DMS 273 (cell line): ENCODE results near the gene CRYGS.
"Not testable (repeated sequence)": the region's sequence is repeated elsewhere in the genome, so short reads cannot be mapped to it uniquely, and the experiment has no call there.

Experiments used
- DNase-seq: peaks from one replicate; lab custom pipeline; 2025; ENCODE audit not compliant: unreplicated experiment; lab: John Stamatoyannopoulos, UW

CRYGS gene

DNA sequence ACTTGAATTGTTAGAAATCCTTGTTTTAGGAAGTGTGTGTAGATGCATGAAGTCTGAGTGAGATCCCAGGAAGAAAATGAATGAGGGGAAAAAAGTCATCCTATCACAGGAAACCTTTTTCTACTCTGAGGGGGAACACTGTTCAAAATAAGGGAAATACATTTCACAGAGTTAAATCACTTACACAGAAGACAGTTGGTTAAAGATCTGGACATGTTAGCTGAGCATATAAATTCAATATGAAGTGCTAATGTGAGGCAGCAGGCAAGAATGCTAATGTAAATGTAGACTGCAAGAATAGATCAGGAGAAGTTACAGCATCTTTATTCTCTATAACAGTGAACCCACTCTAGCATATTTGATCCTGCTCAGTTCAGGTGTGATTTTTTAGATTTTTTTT is 20.4 kb upstream of the CRYGS start:
- DNase-seq = no peak

DNA sequence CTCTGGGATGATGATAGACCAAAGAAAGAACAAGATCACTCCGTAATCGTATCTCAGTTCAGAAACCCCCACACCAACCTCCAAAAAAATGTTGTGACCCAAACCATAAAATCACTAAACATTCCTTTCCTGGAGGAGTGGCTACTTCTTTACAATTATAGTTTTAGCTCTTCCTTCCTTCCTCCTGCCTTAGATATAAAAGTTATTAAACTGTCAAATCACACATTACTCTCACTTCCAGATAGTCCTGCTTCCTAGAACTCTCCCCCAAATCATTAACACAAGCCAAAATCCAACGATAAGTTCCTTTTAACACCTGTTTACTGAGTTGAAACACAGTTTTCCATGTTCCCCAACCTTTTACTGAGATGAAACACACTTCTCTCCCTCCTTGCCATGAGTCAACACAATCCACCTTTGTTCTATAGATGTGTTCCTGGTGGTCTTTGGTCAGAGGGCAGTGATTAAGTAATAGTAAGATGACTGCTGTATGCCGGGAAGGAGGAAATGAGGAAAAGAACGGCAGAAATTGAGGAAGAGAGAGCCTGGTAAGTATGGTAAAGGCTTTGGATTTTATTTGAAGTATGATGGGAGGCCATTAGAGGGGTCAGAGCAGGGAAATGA is 8.3 kb upstream of the CRYGS start:
- DNase-seq = no peak

DNA sequence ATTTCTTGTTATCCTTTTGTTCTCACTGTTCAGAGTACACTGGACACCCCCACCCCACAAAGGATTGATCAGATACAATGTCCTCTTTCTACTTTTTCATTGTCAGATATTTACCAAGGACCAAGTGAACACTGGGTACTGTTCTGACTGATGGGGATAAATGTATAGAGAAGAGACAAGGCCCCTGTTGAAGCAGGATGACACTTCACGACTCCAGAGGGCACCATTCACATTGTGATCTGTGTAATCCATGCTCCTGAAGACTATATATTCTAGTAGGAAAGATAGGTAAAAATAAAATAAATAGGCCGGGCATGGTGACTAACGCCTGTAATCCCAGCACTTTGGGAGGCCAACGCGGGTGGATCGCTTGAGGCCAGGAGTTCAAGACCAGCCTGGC is 7.2 kb upstream of the CRYGS start:
- DNase-seq = no peak

DNA sequence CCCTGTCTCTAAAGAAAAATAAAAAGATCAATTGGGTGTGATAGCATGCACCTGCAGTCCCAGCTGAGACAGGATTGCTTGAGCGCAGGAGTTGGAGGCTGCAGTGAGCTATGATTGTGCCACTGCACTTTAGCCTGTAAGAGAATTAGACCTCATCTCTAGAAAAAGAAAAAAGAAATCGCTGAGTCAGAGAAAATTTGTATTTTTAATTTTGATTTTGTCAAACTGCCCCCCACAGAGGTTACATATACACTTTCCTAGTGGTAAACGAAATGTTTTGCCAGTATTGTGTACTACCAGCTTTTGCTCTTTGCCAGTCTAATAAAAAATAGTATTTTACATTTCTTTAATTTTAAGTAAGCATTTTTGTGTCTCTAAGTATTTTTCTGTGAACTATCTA is 5.3 kb upstream of the CRYGS start:
- no peak for DNase-seq

DNA sequence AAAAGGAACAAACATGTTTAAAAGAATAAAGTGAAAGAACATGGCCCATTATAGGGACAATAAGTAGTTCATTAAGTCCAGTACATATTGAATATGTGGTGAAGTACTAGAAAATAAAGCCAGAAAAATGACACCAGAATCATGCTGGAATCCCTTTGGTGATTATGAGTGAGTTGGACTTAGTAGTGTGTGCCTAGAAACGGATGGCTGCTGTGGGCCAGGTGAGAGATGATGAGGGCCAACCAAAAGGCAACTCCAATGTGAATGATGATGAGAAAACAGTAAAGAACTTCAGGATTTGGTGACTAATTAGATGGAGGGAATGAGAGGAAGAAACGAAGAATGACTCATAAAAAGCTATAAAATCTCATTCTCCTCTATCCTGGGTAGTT is 3.3 kb downstream of the CRYGS start:
- no peak for DNase-seq

DNA sequence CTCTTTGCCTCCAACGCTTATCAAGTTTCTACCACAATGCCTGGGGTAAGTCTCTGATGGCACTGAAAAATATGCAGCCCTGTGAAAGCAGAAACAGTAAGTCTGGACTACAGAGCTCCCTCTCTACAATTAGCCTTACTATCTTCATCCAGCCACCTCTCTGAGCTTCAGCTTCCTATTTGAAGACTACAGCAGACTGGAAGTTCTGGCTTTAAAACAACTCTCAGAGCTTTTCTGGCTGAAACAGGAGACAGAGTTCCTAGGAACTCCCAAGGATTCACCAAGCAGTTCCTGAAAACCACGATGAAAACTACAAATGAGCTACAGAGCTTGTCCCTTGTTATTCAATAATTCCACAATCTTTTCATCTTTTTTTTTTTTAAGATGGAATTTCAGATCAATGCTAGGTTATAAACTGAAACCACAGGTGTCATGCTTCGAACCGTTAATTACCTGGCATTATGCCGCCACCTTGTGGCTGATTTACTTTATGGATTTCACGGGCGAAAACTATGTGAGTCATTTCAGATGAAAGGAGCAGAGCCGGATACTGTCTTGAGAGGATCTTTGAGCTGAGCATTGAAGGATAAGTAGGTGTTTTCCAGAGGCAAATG is 3.9 kb downstream of the CRYGS start:
- peak; percentile 93 for DNase-seq

DNA sequence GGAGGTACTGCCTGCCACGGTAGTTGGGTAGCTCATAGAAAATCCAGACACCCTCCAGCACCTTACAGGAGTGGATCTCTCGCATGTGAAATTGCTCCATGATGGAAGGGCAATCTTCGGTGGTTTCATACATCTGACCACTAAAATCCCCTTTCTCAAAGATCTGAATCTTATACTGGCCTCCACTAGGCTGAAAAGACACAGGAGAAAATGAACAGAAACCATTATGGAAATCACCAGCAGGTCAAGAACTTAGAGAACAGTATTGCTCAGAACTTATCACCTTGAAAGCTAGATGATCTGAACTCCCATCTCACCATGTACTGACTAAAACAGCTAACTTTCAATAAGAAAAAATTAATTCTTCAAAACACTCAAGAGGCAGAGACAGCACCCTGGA is 5.4 kb downstream of the CRYGS start:
- DNase-seq = no peak

DNA sequence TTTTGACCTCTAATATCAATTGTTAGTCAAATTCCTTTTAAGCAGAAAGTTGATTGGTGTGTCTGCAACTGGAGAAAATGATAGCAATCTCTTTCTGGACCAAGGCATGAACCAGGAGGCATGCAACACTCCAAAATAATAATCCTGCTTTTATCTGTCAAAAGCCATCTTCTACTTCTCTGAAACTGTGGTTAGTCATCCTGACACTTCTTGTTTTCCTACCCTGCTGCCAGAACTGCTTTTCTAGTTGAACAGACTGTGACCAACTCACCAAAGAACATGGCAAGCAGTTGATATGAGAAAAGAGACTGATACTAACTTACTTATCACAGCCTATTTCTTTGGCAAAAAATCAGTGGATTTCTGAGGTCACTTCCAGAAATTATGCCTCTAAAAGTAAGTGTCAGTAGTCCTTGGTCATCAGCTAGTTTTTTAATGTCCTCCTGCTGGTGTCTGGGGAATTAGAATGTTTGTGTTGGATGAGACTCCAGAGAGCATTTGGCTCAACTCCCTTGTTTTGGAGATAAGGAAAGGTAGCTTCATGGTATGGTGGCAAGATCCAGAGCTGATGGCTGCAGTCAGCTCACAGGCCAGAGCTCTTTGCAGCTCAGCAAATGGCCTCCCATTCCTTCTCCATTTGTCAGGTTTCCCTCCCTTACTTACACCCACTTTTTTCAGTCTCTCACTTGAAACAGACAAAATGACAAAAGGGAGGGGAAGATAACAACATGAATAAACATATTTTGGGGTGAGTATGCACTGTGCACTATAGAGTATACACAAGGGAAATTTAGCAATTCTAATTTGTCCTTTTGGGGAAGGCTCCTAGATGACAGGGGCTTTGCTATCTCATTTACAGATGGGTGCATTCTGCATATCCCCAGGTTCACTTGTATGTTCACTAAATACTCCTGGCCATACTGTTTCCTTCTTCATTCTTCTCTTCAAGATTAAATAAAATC is 7.0 kb downstream of the CRYGS start:
- DNase-seq = peak; percentile 33

DNA sequence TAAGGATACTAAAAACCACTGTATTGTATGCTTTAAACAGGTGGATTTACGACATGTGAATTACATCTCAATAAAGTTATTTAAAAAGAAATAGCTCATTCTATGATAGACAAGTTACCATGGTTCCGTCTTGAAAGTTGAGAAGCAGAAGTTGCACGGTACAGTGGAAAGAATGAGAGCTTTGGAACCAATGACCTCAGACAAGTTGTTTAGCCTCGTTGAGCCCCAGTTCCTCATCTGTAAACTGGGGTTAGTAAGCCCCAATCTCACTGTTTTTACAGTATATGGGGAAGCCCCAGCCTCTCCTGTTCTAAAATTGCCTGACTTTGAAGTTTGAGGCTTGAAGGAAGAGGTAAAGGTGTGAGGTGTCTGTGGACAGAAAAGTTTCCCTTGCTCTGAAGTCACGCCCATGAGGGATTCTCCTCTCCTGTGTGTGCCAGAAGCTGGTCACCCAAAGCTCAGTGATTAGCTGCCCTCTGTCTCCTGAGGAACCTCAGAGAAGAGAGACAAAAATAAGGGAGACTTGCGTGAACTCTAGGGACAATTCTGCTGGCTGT is 10.0 kb downstream of the CRYGS start:
- no peak for DNase-seq

DNA sequence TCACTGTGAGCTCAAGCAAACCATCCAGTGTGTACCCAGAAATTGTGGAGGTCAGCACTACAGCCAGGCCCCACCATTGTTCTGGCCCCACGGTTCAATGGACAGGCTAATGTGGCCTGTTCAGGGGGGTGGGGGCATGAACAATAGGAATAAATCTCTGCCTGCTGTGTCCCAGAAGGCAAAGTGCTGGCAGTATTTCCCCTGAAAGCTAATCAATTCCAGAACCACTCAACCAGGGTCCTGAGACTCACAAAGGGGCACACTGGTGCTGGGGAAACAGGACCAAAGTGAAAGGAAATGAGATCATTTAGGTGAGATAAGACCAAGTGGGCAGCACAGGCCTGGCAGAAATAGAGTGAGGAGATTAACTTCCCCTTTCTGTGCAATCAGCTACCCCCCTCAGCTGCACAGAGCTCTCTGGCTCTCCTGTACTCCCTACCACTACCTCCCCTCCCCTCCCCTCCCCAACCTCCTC is 11.5 kb downstream of the CRYGS start:
- DNase-seq = no peak

DNA sequence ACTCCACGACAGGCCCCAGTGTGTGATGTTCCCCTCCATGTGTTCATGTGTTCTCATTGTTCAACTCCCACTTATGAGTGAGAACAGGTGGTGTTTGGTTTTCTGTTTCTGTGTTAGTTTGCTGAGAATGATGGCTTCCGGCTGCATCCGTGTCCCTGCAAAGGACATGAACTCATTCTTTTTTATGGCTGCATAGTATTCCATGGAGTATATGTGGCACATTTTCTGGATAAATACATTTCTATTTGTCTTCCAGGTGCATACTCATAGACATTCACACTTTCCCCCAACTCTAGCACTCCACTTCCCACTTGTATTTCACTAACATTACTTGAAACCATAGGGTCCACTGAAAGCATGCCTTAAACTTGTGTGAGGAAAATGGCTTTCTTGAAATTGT is 12.5 kb downstream of the CRYGS start:
- not testable (repeated sequence) for DNase-seq

DNA sequence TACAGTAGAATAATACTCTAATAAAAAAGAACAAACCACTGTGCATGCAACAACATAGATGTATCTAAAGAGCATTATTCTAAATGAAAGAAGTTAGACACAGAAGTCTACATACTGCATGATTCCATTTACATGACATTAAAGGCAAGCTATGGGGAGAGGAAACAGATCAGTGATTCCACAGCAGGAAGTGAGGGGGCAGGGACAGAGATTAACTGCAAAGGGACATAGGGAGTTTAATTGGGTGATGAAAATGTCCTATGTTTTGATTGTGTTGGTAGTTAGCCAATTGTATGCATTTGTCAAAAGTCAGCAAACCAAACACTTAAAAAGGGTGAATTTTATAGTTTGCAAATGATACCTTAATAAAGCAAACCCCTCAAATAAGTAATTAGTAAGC is 13.8 kb downstream of the CRYGS start:
- DNase-seq = peak; percentile 38

DNA sequence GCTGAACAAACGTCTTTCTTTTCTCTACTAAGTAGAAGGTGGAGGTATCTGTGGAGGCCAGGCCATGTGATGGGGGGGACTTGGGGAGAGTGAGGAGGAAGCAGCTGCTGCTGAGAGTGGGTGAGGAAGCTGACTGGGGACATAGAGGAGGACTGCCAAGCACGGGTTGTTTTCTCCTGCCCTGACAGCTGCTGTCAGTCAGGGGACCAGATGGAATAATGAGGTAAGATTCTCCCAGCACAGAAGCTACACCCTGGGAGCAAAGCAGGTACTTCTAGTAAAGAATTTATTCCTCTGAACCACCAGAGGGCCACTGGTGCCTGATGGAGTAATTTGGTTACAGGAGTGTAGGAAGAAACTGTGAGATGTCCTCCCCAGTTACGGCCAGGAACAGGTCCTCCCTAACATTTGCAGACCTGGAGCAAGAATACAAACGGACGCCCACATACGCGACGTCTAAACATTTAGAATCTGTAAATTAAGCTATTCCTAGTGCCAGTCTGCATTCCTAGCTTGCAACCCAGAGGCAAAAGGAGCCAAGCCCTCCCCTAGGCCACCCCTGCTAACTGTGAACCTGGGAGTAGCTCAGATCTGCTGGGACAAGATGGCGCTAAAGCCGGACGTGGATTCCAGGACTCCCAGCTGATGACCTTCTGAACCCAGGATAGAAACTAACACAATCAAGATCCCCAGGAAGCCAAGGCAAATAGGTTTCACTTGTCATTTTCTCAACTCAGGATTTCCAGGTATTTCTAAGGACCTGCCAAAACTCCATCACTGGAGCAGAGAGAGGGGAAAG is 14.8 kb downstream of the CRYGS start:
- DNase-seq = peak; percentile 98

DNA sequence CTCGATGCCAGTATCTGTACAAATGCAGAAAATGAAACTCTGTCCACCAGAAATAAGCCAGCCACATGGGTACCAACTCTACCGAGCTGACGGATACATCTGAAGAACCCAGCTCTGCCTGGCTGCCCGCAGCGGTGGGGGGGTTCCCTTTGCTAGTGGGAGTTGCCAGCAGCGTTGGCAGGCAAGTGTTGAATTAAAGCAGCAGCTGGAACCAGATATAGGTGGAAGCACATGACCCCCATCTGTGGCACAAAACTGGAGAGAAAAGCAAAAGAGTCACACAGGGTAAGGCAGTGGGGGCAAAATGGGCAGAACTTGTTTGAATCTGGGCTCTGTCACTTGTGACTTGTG is 17.9 kb downstream of the CRYGS start:
- peak; percentile 98 for DNase-seq

DNA sequence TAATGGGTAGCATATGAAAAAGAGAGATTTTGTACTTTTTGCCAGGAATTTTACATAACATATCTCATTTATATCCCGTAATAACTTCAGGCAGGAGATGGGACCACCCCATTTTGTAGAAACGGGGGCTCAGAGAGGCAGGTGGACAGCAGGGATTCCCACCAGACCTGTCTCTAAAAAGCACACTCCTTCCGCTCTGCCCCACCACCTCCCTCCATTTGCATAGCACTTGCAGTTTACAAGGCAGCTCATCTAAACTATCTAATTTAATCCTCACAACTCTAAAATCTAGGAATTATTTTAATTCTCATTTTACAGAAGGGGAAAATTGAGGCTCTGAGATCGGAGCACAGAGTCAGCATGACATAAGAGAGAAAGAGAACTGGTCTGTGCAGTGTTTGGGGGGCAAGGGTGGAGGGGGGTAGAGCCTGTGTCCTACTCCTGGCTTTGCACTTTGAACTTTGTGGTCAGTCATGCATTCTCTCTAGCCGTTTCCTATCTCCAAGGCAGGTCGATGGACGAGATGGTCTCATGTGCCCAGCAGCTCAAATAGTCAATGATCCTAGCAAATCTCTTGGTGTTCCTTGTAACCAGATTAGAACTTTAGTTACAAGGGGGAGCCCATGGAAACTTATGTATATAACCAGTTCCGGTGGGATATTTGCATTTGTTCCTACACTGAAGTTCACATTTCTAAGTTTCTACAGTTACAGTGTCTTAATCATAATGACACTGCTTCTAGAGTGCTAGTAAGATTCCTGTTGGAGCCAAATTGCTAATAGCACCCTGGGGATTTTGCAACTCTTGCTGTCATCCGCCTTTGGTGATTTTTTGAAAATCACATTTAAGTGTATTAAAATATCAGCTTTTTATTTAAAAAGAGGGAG is 18.6 kb downstream of the CRYGS start:
- DNase-seq = peak; percentile 81

DNA sequence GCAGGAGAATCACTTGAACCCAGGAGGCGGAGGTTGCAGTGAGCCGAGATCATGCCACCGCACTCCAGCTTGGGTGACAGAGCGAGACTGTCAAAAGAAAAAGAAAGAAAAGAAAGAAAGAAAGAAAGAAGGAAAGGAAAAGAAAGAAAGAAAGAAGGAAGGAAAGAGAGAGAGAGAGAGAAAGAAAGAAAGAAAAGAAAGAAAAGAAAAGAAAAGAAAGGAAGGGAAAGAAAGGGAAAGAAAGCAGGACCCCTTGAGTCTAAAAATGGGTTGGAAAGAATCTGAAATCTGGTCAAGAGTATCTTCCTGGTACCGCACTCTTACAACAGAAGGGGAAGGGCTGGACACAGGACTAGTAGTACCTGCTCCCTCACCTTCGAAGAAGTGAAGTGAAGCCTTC is 19.6 kb downstream of the CRYGS start:
- no peak for DNase-seq

DNA sequence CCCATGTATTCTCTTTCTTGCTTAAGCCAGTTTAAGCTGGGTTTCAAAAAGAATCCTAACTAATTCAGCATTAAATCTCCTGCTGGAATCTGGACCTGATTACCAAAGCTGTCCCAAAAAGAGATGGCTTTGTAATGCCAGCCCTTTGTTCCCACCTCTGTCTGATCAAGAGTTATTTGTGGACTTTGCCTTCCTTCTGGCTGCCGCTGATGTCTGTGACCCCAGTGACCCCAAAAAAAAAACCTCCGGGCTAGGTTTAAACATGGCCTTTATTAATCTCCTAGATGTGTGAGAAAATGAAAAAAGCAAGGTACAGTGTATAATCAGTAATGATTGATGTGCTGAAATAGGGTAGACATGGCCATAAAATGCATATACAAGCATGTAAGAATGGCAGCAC is 20.7 kb downstream of the CRYGS start:
- DNase-seq = no peak

DNA sequence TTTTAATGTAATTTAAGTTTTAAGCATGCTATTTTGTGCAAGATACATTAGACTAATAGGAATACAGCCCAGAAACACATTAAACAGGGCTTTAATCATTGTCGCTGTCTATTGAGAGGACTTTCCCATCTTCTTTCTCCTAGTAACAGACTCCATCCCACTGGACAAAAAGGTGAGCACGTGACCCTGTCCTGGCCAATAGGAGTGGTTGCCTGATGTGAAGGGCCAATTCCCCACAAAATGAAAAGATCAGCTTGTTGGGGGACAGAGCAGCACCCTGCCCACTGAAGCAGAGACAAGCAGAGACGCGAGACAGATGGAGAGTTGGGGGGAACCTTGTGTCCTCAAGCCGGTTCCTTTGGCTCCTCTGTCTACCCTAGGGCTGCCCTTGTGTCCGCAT is 21.2 kb downstream of the CRYGS start:
- DNase-seq = no peak

DNA sequence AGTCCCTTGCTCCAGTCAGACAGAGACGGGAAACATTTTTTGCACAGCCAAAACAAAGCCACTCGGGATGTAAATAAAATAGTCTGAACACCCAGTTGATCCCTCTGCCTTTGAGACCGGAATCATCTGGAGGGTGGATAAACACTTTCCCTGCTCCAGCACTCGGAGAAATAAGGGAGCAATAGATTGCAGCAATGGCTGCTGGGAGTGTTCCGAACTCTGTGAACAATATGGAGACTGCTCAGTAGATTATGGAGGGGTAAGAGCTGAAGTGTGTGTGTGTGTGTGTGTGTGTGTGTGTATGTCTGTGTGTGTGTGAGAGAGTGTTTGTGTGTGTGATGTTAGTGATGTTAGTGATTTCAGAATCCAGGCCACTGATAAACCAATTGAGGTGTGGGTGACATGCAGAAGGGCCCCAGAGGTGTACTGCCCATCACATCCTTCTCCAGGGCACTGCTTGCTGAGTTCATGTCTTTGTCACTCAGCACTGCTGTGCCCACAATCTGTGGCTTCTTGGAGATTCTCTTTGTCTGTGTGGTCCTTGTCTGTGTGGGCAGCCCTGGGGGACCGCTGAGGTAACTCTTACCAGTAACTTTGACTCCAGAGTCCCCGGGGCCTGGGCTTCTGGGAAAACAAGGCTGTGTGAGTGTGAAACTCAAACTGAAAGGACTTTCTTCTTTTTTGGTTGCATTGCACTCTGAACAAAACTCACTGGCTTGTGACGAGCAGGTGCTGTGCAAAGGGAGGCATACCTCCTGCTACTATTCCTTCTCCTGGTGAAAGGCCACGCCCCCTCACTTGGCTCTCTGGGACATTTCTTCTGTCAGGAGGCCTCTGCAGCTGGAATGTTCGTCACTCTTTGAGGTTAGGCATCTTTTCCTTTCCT is 23.0 kb downstream of the CRYGS start:
- peak; percentile 62 for DNase-seq
